DND-41 (cell line): ENCODE measurements around the gene INPP5K.
"Not testable (repeated sequence)": the region's sequence is repeated elsewhere in the genome, so short reads cannot be mapped to it uniquely, and the experiment has no call there.

ENCODE experiments used
- ATAC-seq: fragments of 200-7000 bp; cut with Tn5 transposase; 3 replicates; pipeline ENCODE4 v1.9.1; 2021; ENCODE audit warnings: low read depth; ENCODE audit not compliant: insufficient read depth
- DNase-seq: peaks from one replicate; pipeline ENCODE4 v3.0.0-alpha.2; 2020
- H2AFZ ChIP-seq: 2 replicates; pipeline ENCODE4 v1.6.0; 2012; ENCODE audit warnings: low read depth, low read length
- H3K27ac ChIP-seq: 2 replicates; pipeline ENCODE4 v1.5.1; 2012; ENCODE audit warnings: low read length, inconsistent platforms
- H3K27me3 ChIP-seq: fragments of 200-600 bp; sonication (generic); 2 replicates; pipeline ENCODE4 v1.6.0; 2012; ENCODE audit warnings: low read length, mild to moderate bottlenecking, inconsistent platforms; ENCODE audit not compliant: insufficient read depth, poor library complexity
- H3K36me3 ChIP-seq: 2 replicates; pipeline ENCODE4 v1.5.1; 2012; ENCODE audit warnings: low read length, inconsistent platforms; ENCODE audit not compliant: insufficient read depth
- H3K4me1 ChIP-seq: 2 replicates; pipeline ENCODE4 v1.5.1; 2012; ENCODE audit warnings: mild to moderate bottlenecking, low read length; ENCODE audit not compliant: insufficient read depth
- H3K4me2 ChIP-seq: 2 replicates; pipeline ENCODE4 v1.6.0; 2012; ENCODE audit warnings: mild to moderate bottlenecking, moderate library complexity, low read length, inconsistent platforms; ENCODE audit not compliant: insufficient read depth
- H3K4me3 ChIP-seq, 2 experiments: fragments of 200-600 bp in 1 of 2; shearing (Covaris generic) in 1 of 2; 2 replicates each; pipeline ENCODE4 v1.5.1; 2012 to 2016; ENCODE audit warnings: inconsistent platforms in 2 of 2, low read length in 2 of 2, mild to moderate bottlenecking in 2 of 2, low read depth in 1 of 2, moderate library complexity in 1 of 2
- H3K79me2 ChIP-seq: 2 replicates; pipeline ENCODE4 v1.6.0; 2012; ENCODE audit warnings: low read length, inconsistent platforms; ENCODE audit not compliant: insufficient read depth
- H3K9ac ChIP-seq: 2 replicates; pipeline ENCODE4 v1.6.0; 2012; ENCODE audit warnings: low read depth, mild to moderate bottlenecking, inconsistent platforms, low read length, moderate library complexity
- H3K9me3 ChIP-seq: 2 replicates; pipeline ENCODE4 v1.5.1; 2012; ENCODE audit warnings: low read length, moderate library complexity, mild to moderate bottlenecking, inconsistent platforms; ENCODE audit not compliant: insufficient read depth, severe bottlenecking
- H4K20me1 ChIP-seq: 2 replicates; pipeline ENCODE4 v1.6.0; 2012; ENCODE audit warnings: low read length; ENCODE audit not compliant: insufficient read depth
- EZH2 ChIP-seq: IDR thresholded peaks from 3 replicates; pipeline ENCODE4 v1.6.1; 2012; ENCODE audit warnings: borderline replicate concordance, low read depth, mild to moderate bottlenecking, moderate library complexity, low read length, inconsistent platforms; ENCODE audit not compliant: severe bottlenecking
- TF ChIP-seq, protein P1 (sequence below): IDR thresholded peaks from 2 replicates; pipeline ENCODE4 v1.5.1; 2012; ENCODE audit warnings: borderline replicate concordance, low read length, moderate library complexity, mild to moderate bottlenecking; ENCODE audit not compliant: poor library complexity, severe bottlenecking; ENCODE audit errors: extremely low read depth

INPP5K gene

DNA sequence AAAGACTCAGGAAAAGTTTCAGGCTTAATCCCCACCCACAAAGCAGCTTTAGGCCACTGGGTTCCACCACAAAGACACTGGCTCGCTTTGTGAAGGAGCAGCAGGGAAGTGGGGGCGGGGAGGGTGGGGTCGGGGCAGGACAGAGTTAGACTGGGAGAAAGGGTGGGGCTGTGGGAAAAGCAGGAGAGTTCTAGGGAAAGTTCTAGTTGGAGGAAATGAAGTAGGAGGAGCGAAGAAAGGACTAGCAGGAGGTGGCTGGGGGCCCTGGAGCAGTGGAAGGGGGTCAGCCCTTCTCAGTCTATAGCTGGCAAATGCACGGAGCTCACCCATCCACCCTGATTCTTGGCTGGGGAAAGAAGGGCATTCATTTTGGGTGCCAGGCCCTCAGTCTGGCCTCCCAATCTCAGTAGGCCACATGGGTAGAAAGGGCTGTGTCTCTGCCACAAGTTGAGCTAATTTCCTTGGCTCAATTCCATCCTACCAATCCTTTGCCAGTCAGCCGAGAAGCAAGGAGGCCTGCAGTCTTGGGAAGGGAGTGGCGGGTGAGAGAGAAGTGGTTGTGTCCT, 4.6 kb downstream of the INPP5K start:
- H3K36me3 ChIP-seq = peaks cover 62% of the 10 kb centered on the region
- no peak overlapping the region for H2AFZ ChIP-seq
- peaks cover 19% of the 10 kb centered on the region for H4K20me1 ChIP-seq
- DNase-seq (no peak), ATAC-seq (no peak)
- TF ChIP-seq, protein P1, sequence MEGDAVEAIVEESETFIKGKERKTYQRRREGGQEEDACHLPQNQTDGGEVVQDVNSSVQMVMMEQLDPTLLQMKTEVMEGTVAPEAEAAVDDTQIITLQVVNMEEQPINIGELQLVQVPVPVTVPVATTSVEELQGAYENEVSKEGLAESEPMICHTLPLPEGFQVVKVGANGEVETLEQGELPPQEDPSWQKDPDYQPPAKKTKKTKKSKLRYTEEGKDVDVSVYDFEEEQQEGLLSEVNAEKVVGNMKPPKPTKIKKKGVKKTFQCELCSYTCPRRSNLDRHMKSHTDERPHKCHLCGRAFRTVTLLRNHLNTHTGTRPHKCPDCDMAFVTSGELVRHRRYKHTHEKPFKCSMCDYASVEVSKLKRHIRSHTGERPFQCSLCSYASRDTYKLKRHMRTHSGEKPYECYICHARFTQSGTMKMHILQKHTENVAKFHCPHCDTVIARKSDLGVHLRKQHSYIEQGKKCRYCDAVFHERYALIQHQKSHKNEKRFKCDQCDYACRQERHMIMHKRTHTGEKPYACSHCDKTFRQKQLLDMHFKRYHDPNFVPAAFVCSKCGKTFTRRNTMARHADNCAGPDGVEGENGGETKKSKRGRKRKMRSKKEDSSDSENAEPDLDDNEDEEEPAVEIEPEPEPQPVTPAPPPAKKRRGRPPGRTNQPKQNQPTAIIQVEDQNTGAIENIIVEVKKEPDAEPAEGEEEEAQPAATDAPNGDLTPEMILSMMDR = no peak
- no peak for TF ChIP-seq EZH2
- no peak overlapping the region for H3K4me3 ChIP-seq
- no peak overlapping the region for H3K27ac ChIP-seq
- H3K9me3 ChIP-seq = no peaks in the 10 kb centered on the region
- peaks cover 36% of the 10 kb centered on the region for H3K79me2 ChIP-seq
- no peaks in the 10 kb centered on the region for H3K27me3 ChIP-seq
- no peak overlapping the region for H3K9ac ChIP-seq
- H3K4me2 ChIP-seq = no peak overlapping the region
- H3K4me1 ChIP-seq = peaks cover 18% of the 10 kb centered on the region

GRCh38 chr17:1511290-1511689, 5.1 kb downstream of the INPP5K start:
- peaks cover 32% of the 10 kb centered on the region for H3K79me2 ChIP-seq
- H3K9ac ChIP-seq = no peak overlapping the region
- no peak for DNase-seq
- TF ChIP-seq, protein P1 = no peak
- TF ChIP-seq EZH2 = no peak
- H3K36me3 ChIP-seq = peaks cover 67% of the 10 kb centered on the region
- H3K4me1 ChIP-seq = peaks cover 18% of the 10 kb centered on the region
- no peak overlapping the region for H3K4me2 ChIP-seq
- no peaks in the 10 kb centered on the region for H3K27me3 ChIP-seq
- no peak overlapping the region for H3K27ac ChIP-seq
- H2AFZ ChIP-seq = no peak overlapping the region
- H3K9me3 ChIP-seq = no peaks in the 10 kb centered on the region
- peaks cover 19% of the 10 kb centered on the region for H4K20me1 ChIP-seq
- no peak for ATAC-seq
- no peak overlapping the region for H3K4me3 ChIP-seq

GRCh38 chr17:1509290-1509881, 7.0 kb downstream of the INPP5K start:
- Histone ChIP-seq H3K9me3 (no peaks in the 10 kb centered on the region), H3K4me3 (no peak overlapping the region), H3K9ac (no peak overlapping the region), H3K27ac (0 out of 2 replicates have a peak overlapping the region, but pooled peaks have one; percentile 29), H4K20me1 (peaks cover 14% of the 10 kb centered on the region), H2AFZ (no peak overlapping the region), H3K27me3 (no peaks in the 10 kb centered on the region), H3K4me1 (peaks cover 2% of the 10 kb centered on the region), H3K36me3 (peaks cover 68% of the 10 kb centered on the region), H3K4me2 (no peak overlapping the region), H3K79me2 (peaks cover 13% of the 10 kb centered on the region)
- ATAC-seq (no peak), DNase-seq (no peak)
- TF ChIP-seq EZH2 = no peak
- TF ChIP-seq, protein P1 = no peak

DNA sequence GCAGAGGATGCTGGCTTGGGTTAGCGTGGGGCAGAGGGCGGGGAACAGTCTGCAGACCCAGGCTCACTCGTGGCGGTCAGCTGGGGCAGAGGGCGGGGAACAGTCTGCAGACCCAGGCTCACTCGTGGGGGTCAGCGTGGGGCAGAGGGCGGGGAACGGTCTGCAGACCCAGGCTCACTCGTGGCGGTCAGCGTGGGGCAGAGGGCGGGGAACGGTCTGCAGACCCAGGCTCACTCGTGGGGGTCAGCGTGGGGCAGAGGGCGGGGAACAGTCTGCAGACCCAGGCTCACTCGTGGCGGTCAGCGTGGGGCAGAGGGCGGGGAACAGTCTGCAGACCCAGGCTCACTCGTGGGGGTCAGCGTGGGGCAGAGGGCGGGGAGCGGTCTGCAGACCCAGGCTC, 7.7 kb downstream of the INPP5K start:
- H3K9me3 ChIP-seq, H3K27ac ChIP-seq, H3K79me2 ChIP-seq: not testable (repeated sequence)

More for the DNA sequence above, 7.7 kb downstream of the INPP5K start:
- Histone ChIP-seq H4K20me1 (peaks cover 12% of the 10 kb centered on the region), H3K36me3 (peaks cover 67% of the 10 kb centered on the region)
- not testable (repeated sequence) for H3K4me3 ChIP-seq, H3K9ac ChIP-seq, DNase-seq, H3K4me2 ChIP-seq, H2AFZ ChIP-seq, ATAC-seq, H3K4me1 ChIP-seq, H3K27me3 ChIP-seq
